ENCODE measurements around the gene HAO2. TPM values are rescaled to one million over a fixed set of nuclear protein-coding genes. Genes with fewer than 3 reads are reported as not detected.

The HAO2 gene
- total RNA-seq, 1 experiment from 2014 or later, result 0.13 TPM

DNA sequence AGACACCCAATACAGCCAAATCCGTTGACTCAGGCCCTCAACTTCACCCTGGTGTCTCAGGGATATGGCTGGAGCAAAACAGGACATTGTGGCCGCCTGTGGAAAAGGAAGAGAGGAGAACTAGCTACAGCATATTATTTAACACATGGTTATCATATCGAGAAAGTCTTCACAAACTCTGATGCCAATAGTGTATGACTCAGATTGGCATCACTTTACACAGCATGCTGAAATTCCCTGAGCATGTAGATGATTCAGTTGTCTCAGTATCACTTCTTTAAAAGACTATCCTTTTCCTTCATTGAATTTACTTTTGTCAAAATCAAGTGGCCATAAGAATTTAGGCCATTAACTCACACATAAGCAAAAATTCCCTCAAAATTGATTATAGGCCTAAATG, 66.5 kb downstream of the HAO2 start:
- Histone ChIP-seq H3K9ac (ENCODE audit: extremely low read depth, insufficient read length, low read length) (no peak overlapping the region), H3K23ac (ENCODE audit: insufficient read length, low read depth, low read length) (no peak overlapping the region), H3K14ac (ENCODE audit: insufficient read depth, low read length) (no peak overlapping the region), H3K56ac (ENCODE audit: insufficient read length, low read depth, low read length) (no peak overlapping the region), H3K27me3 (ENCODE audit: insufficient read depth, low read length) (no peaks in the 10 kb centered on the region), H2BK20ac (ENCODE audit: low read depth, low read length, poor library complexity, severe bottlenecking) (no peak overlapping the region), H3T11ph (ENCODE audit: low read length) (no peak overlapping the region), H3K79me1 (ENCODE audit: insufficient read depth, low read depth, low read length, poor library complexity, severe bottlenecking) (no peaks in the 10 kb centered on the region), H4K20me1 (ENCODE audit: control insufficient read depth, insufficient read depth, insufficient read length) (no peaks in the 10 kb centered on the region), H2BK12ac (ENCODE audit: insufficient read length, low read depth, low read length) (no peak overlapping the region), H3K18ac (ENCODE audit: insufficient read length, low read depth, low read length) (no peak overlapping the region), H3K4me2 (ENCODE audit: insufficient read depth, insufficient read length, low read length) (no peak overlapping the region), H4K8ac (replicated peaks; ENCODE audit: insufficient read length, low read depth, low read length) (no peak overlapping the region), H2AK5ac (ENCODE audit: insufficient read length, low read length) (no peak overlapping the region), H3K23me2 (ENCODE audit: insufficient read length, low read depth, low read length, poor library complexity, severe bottlenecking) (no peaks in the 10 kb centered on the region), H3K4me1 (ENCODE audit: insufficient read depth, low read length) (no peaks in the 10 kb centered on the region), H3K9me3 (ENCODE audit: control insufficient read depth, low read depth, low read length) (no peaks in the 10 kb centered on the region), H2AFZ (ENCODE audit: low read length) (no peak overlapping the region), H2BK15ac (ENCODE audit: low read depth, low read length) (no peak overlapping the region), H3K79me2 (ENCODE audit: insufficient read depth, low read length) (no peaks in the 10 kb centered on the region), H3K4ac (ENCODE audit: low read depth, low read length) (no peak overlapping the region), H4K5ac (ENCODE audit: insufficient read length, low read depth, low read length) (no peak overlapping the region), H2BK5ac (ENCODE audit: insufficient read length, low read length) (no peak overlapping the region), H4K91ac (ENCODE audit: insufficient read length, low read depth, low read length) (no peak overlapping the region), H2BK120ac (ENCODE audit: low read depth, low read length, poor library complexity, severe bottlenecking) (no peak overlapping the region), H3K27ac (ENCODE audit: insufficient read length, low read depth, low read length) (no peak overlapping the region)
- no peaks in the 10 kb centered on the region for H3K9me3 Mint-ChIP-seq
- no peaks in the 10 kb centered on the region for H3K36me3 Mint-ChIP-seq (ENCODE audit: insufficient read depth in 1 of 3, low read depth in 3 of 3)
- TF ChIP-seq, protein P1, sequence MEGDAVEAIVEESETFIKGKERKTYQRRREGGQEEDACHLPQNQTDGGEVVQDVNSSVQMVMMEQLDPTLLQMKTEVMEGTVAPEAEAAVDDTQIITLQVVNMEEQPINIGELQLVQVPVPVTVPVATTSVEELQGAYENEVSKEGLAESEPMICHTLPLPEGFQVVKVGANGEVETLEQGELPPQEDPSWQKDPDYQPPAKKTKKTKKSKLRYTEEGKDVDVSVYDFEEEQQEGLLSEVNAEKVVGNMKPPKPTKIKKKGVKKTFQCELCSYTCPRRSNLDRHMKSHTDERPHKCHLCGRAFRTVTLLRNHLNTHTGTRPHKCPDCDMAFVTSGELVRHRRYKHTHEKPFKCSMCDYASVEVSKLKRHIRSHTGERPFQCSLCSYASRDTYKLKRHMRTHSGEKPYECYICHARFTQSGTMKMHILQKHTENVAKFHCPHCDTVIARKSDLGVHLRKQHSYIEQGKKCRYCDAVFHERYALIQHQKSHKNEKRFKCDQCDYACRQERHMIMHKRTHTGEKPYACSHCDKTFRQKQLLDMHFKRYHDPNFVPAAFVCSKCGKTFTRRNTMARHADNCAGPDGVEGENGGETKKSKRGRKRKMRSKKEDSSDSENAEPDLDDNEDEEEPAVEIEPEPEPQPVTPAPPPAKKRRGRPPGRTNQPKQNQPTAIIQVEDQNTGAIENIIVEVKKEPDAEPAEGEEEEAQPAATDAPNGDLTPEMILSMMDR (conservative IDR thresholded peaks at IDR 0.05), result no peak
- no peak for DNase-seq
- H3K4me3 Mint-ChIP-seq, result no peak overlapping the region
- H3K27me3 Mint-ChIP-seq (ENCODE audit: low read depth), result peaks cover 2% of the 10 kb centered on the region; the same call in 1 of the 2 replicates
- peaks cover 6 to 9% of the 10 kb centered on the region in 2 experiments for H3K4me1 Mint-ChIP-seq
- no peak overlapping the region for H3K27ac Mint-ChIP-seq
- no CpG with 5 or more reads among the region's 3 CpGs for WGBS (ENCODE audit: extremely low coverage, insufficient read length, low lambda C conversion rate)
